Measurements from ENCODE around the gene RAX2. TPM values are rescaled to one million over a fixed set of nuclear protein-coding genes. Genes with fewer than 3 reads are reported as not detected.
A peak's percentile ranks its signal among the peaks of the same experiment; 100 is the strongest.

RAX2 gene
- total RNA-seq, 3 donors from 2014 or later, result not detected

DNA sequence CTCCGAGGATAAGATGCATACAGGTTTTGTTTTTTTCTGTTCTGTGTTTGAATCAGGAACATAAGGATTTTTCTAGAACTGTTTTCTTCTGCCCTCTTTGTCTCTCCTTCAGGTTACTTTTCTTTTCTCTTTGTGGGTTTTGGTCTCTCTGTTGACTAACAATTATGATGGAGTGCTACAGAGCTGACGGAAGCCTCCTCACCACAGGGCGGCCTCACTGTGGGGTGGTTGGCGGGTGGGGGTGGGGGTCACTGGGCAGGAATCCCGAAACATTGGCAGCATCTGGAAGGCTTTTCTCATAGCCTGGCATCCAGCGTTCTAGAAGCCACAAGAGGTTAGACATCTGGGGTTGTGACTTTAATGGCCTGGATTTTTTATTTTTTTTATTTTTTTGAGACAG, 26.1 kb upstream of the RAX2 start:
- intact Hi-C loops (cut with DNase I, micrococcal nuclease), result no loop called here
- TF ChIP-seq, protein P1, sequence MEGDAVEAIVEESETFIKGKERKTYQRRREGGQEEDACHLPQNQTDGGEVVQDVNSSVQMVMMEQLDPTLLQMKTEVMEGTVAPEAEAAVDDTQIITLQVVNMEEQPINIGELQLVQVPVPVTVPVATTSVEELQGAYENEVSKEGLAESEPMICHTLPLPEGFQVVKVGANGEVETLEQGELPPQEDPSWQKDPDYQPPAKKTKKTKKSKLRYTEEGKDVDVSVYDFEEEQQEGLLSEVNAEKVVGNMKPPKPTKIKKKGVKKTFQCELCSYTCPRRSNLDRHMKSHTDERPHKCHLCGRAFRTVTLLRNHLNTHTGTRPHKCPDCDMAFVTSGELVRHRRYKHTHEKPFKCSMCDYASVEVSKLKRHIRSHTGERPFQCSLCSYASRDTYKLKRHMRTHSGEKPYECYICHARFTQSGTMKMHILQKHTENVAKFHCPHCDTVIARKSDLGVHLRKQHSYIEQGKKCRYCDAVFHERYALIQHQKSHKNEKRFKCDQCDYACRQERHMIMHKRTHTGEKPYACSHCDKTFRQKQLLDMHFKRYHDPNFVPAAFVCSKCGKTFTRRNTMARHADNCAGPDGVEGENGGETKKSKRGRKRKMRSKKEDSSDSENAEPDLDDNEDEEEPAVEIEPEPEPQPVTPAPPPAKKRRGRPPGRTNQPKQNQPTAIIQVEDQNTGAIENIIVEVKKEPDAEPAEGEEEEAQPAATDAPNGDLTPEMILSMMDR (IDR thresholded peaks at IDR 0.05), result no peak
- Histone ChIP-seq H3K4me3 (no peak overlapping the region), H3K36me3 (ENCODE audit: low read depth) (no peaks in the 10 kb centered on the region), H3K9me3 (no peaks in the 10 kb centered on the region), H3K4me1 (ENCODE audit: low read depth) (no peaks in the 10 kb centered on the region)
- ATAC-seq, result peak; percentile 56
- no peak for DNase-seq

DNA sequence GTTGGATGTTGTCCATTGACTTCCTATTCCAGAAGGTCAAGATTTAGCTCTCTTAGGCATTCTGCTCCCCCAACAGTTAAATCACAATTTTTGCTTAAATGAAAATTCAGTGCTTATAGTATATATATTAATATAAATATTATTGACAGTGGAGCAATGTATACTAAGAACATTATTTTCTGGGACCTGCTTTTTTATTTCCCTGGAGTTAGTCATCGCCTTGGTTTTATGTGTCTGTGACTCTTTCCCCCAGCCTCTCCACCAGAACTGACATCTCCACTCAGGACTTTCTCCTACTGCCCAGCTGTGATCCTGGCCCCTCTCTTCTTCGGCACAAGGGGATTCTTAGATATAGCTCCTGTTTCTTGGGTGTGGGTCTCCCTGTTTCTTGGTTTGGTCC, 24.3 kb upstream of the RAX2 start:
- DNase-seq (no peak), ATAC-seq (no peak)
- Histone ChIP-seq H3K4me3 (no peak overlapping the region), H3K9me3 (no peaks in the 10 kb centered on the region), H3K4me1 (ENCODE audit: low read depth) (no peaks in the 10 kb centered on the region), H3K36me3 (ENCODE audit: low read depth) (no peaks in the 10 kb centered on the region)
- intact Hi-C loops (cut with DNase I, micrococcal nuclease), result no loop called here
- TF ChIP-seq, protein P1 (IDR thresholded peaks at IDR 0.05), result no peak

DNA sequence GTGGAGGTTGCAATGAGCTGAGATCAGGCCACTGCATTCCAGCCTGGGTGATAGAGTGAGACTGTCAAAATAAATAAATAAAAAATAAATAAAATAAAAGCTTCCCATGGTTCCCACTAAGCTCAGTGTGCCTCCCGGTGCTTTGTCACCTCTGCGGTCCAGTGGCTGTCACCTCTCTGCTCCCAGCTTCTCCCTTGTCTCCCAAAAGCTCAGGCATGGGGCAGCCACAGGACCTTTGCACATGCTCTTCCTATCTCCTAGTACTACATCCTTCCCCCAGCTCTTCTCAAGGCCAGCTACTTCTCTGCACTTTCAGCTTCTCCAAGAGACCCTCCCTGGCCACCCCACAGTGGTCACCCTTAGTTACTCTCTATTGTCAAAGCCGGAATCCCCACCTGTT, 21.8 kb upstream of the RAX2 start:
- H3K9me3 ChIP-seq, result no peaks in the 10 kb centered on the region
- TF ChIP-seq, protein P1 (IDR thresholded peaks at IDR 0.05), result no peak
- intact Hi-C loops (cut with DNase I, micrococcal nuclease), result no loop called here
- no peaks in the 10 kb centered on the region for H3K4me1 ChIP-seq (ENCODE audit: low read depth)
- H3K36me3 ChIP-seq (ENCODE audit: low read depth), result no peaks in the 10 kb centered on the region
- no peak for ATAC-seq
- no peak for DNase-seq
- no peak overlapping the region for H3K4me3 ChIP-seq

DNA sequence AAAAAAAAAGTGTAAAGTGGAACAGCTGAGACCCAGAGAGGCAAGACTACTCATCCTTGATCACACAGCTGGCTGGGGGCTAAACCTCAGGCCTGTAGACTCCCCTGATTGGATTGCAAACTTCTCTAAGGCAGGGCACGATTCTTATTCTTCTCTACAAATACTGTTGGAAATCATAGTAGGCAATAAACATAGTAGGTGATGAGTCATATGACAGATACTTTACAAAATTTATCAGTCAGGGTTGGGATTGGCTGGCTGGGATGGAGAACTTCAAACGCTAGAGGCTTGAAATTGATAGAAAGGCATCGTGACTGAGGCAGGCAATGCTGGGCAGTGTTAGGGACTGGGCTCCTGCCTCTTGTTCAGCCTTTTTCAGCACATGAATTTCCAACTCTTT, 20.1 kb upstream of the RAX2 start:
- Histone ChIP-seq H3K4me1 (ENCODE audit: low read depth) (no peaks in the 10 kb centered on the region), H3K36me3 (ENCODE audit: low read depth) (no peaks in the 10 kb centered on the region), H3K4me3 (no peak overlapping the region), H3K9me3 (no peaks in the 10 kb centered on the region)
- ATAC-seq (no peak), DNase-seq (no peak)
- intact Hi-C loops (cut with DNase I, micrococcal nuclease), result no loop called here
- TF ChIP-seq, protein P1 (IDR thresholded peaks at IDR 0.05), result no peak

DNA sequence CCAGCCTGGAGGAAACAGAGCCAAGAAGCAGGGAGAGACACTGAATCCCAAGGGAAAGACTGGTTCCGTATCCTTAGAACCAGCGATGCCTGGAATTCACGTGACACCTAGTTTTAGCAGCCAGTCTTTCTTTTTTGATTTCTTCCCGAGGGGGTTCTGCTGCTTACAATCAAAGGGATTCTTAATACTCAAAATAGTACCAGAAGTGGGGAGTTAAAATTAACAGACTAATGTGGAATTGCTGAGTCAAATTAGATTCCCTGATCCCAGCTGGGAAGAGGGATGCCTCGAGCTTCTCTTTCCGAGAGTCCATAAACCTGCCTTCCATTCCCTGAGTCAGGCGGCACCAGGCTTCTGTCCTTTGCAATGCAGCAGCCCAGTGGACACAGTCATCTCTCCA, 18.9 kb upstream of the RAX2 start:
- H3K9me3 ChIP-seq, result no peaks in the 10 kb centered on the region
- no peaks in the 10 kb centered on the region for H3K36me3 ChIP-seq (ENCODE audit: low read depth)
- DNase-seq (no peak), ATAC-seq (no peak)
- intact Hi-C loops (cut with DNase I, micrococcal nuclease), result no loop called here
- H3K4me3 ChIP-seq, result no peak overlapping the region
- TF ChIP-seq, protein P1 (IDR thresholded peaks at IDR 0.05), result no peak
- no peaks in the 10 kb centered on the region for H3K4me1 ChIP-seq (ENCODE audit: low read depth)

DNA sequence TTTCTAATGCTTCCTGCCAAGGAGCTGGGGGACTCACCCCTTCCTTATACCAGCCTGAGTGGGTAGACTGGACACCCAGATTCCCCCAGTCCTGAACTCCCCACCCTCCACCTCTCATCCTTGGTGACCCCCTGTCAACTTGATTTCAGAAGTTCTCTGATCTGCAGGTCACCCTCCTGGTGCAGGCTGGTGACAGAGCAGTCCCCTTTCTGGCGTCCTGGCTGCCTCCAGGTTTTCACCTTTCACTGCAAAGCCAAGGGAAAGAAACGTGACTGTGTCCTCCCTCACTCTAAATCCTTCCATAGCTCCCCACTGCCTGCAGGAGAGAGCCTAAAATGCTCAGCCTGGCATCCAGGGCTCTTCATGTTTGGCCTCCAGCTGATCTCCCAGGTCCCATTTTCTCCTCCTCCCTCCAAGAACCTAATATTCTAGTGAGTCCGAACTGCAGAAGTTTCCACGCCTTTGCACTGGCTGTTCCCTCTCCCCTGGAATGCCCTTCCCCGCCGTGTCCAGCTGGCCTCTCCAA, 18.2 kb upstream of the RAX2 start:
- no peak overlapping the region for H3K4me3 ChIP-seq
- DNase-seq (no peak), ATAC-seq (no peak)
- no peaks in the 10 kb centered on the region for H3K9me3 ChIP-seq
- H3K36me3 ChIP-seq (ENCODE audit: low read depth), result no peaks in the 10 kb centered on the region
- H3K4me1 ChIP-seq (ENCODE audit: low read depth), result no peaks in the 10 kb centered on the region
- TF ChIP-seq, protein P1 (IDR thresholded peaks at IDR 0.05), result no peak
- intact Hi-C loops (cut with DNase I, micrococcal nuclease), result no loop called here

Measured in mucosa of descending colon (tissue), 3 donors.